ENCODE data around the gene PAGE5.

Gene PAGE5, protein sequence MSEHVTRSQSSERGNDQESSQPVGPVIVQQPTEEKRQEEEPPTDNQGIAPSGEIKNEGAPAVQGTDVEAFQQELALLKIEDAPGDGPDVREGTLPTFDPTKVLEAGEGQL

GRCh38 chrX:55220119-55220794 is at the start of gene PAGE5:
Gene PAGE5 (plus strand): TSS chrX:55220346. CDS start chrX:55221383, 1,037 bp downstream.
- peak; percentile 2 for DNase-seq

GRCh38 chrX:55187281-55187680 is 32.9 kb upstream of the PAGE5 start:
- DNase-seq = no peak

DNA sequence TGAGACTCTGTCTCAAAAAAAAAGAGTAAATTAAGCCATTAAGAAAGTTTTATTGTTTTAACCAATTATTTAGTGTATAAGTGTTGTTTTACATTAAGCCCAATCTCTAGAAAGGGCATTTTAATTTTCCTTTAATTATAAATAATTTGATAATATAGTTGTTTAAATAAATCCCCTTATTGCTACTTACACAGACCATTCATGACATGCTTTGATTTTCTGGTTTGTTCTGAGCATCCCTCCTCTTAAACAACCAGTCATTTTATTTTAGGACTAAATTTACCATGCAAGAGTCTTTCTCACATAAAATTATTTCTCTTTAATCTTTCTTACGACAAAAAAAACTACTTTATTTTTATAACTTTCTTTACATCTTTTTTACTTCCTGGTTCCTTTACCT is 23.5 kb upstream of the PAGE5 start:
- no peak for DNase-seq

- no peak for DNase-seq
Observed at GRCh38 chrX:55201930-55202579, 18.1 kb upstream of the PAGE5 start.

- DNase-seq = no peak
Observed at GRCh38 chrX:55206162-55206941, 13.8 kb upstream of the PAGE5 start.

GRCh38 chrX:55210931-55211677 is 9.0 kb upstream of the PAGE5 start:
- DNase-seq = no peak

- no peak for DNase-seq
Observed at GRCh38 chrX:55213381-55213780, 6.8 kb upstream of the PAGE5 start.

DNA sequence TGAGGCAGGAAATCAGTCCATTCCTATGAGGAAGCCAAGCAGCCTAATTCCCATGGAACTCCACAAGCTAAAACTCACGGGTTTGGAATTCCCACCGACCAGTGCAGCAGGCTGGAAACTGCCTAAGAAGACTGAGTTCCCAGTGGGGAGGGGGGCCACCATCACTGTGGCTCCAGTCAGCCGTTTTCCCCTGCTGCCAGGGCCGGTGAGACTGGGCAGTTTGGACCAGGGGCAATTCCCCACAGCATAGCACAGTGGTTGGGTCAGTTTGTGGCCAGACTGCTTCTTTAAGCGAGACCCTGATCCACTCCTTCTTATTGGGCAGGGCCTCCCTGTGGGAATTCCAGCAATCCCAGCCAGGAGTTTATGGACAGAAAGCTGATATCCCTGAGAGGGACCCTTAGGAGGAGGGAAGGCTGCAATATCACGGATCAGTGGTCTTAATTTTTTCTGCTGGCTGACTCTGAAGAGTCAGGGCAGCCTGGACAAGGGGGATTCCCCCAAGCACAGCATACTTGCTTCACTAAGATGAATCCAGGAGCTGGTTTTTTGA is 20.7 kb downstream of the PAGE5 start:
- no peak for DNase-seq

DNA sequence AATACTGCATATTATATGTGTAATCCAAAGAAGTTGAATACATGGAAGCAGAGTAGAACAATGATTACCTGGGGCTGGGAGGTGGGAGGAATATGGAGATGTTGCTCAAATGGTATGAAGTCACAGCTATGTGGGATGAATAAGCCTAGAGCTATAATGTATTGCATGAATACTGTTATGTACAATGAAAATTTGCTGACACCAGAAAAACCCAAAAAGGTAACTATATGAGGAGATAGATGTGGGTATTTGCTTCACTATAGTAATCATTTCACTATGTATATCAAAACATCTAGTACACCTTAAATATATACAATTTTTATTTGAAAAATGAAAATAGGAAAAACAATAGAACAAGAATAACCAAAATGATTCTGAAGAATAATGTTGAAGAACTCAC is 33.4 kb downstream of the PAGE5 start:
- no peak for DNase-seq

- DNase-seq = no peak
Observed at GRCh38 chrX:55260806-55261205, 40.7 kb downstream of the PAGE5 start.

DNA sequence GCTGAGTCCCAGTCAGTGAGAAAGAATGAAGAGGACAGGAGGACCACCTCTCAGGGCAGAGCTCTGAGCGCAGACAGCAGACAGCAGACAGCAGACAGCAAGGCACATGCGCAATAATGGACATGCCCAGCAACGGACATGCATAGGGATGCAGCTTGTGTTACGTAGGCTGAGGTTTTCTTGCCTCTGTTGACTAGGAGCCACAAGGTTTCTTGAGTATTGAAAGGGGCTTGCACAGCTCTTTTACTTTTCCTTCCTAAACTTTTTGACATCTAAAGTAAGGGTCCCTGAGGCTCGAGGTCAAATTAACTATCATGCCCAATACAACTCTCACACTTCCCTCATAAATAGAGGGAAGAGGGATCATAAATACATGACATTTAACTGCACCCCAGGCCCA is 44.7 kb downstream of the PAGE5 start, which contains the start of gene PAGE3:
Gene PAGE3, minus strand, starts transcription at position 101 of the 400 bp plus-strand sequence. CDS start 1,013 bp downstream, outside the sequence.
- DNase-seq = no peak
